Smooth muscle cell (in vitro differentiated cells): ENCODE data around the gene CGB2. TPM values are rescaled to one million over a fixed set of nuclear protein-coding genes. Genes with fewer than 3 reads are reported as not detected.

Experiments
- DNase-seq: peaks from one replicate; lab custom pipeline; 2025; ENCODE audit not compliant: unreplicated experiment; lab: John Stamatoyannopoulos, UW
- H2AFZ ChIP-seq: fragments of 200-600 bp; sonication (generic); 2 replicates; pipeline ENCODE4 v1.6.0; 2016; ENCODE audit warnings: antibody characterized with exemption, low read depth, mild to moderate bottlenecking
- H3F3A ChIP-seq: fragments of 200-600 bp; sonication (generic); 2 replicates; pipeline ENCODE4 v1.6.0; 2017; ENCODE audit warnings: antibody characterized with exemption, low read depth
- H3K27ac ChIP-seq: fragments of 200-600 bp; sonication (generic); 2 replicates; pipeline ENCODE4 v1.5.1; 2016; ENCODE audit warnings: low read depth, mild to moderate bottlenecking
- H3K27me3 ChIP-seq: fragments of 200-600 bp; sonication (generic); 2 replicates; pipeline ENCODE4 v1.6.1; 2016; ENCODE audit warnings: low read depth, mild to moderate bottlenecking
- H3K36me3 ChIP-seq: fragments of 200-600 bp; sonication (generic); 2 replicates; pipeline ENCODE4 v1.5.1; 2016; ENCODE audit warnings: low read depth
- H3K4me1 ChIP-seq: fragments of 200-600 bp; sonication (generic); 2 replicates; pipeline ENCODE4 v1.5.1; 2016; ENCODE audit warnings: low read depth
- H3K4me2 ChIP-seq: fragments of 200-600 bp; sonication (generic); 2 replicates; pipeline ENCODE4 v1.6.0; 2016; ENCODE audit warnings: mild to moderate bottlenecking
- H3K4me3 ChIP-seq: fragments of 200-600 bp; sonication (generic); 2 replicates; pipeline ENCODE4 v1.5.1; 2016; ENCODE audit warnings: mild to moderate bottlenecking
- H3K79me2 ChIP-seq: fragments of 200-600 bp; sonication (generic); 2 replicates; pipeline ENCODE4 v1.6.0; 2016; ENCODE audit warnings: low read depth, mild to moderate bottlenecking
- H3K9ac ChIP-seq: fragments of 200-600 bp; sonication (generic); 2 replicates; pipeline ENCODE4 v1.6.0; 2016; ENCODE audit warnings: low read depth
- H3K9me3 ChIP-seq: fragments of 200-600 bp; sonication (generic); replicated peaks from 2 replicates; pipeline ENCODE4 v1.5.1; 2016; ENCODE audit warnings: low read depth
- H4K20me1 ChIP-seq: fragments of 200-600 bp; sonication (generic); 2 replicates; pipeline ENCODE4 v1.6.0; 2016; ENCODE audit warnings: low read depth
- WGBS: methylation state at CpG from one replicate; pipeline ENCODE4 v1.1.7; 2016; ENCODE audit warnings: low lambda C conversion rate; 5-methylcytosine and 5-hydroxymethylcytosine counted together
- polyA plus RNA-seq: library from polyadenylated mRNA; unstranded; fragments of >200 nt; fragmentation: Nextera tagmentation; extraction: Ambion mirVana; gene quantifications from 2 replicates; pipeline ENCODE4 v1.2.1, GENCODE V29; 2016
- total RNA-seq: library from RNA; depleted of rRNA; stranded (reverse); fragments of >200 nt; gene quantifications from 2 replicates; pipeline ENCODE4 v1.2.3, GENCODE V29; 2014
- TF ChIP-seq, protein P1 (sequence below): fragments of 200-600 bp; sonication (generic); IDR thresholded peaks from 2 replicates; pipeline ENCODE4 v1.5.1; 2017; ENCODE audit warnings: borderline replicate concordance, mild to moderate bottlenecking, antibody characterized with exemption; ENCODE audit not compliant: insufficient read depth, poor library complexity, severe bottlenecking

Gene CGB2
- total and polyA plus RNA-seq, 2 experiments from 2014 or later = not detected

DNA sequence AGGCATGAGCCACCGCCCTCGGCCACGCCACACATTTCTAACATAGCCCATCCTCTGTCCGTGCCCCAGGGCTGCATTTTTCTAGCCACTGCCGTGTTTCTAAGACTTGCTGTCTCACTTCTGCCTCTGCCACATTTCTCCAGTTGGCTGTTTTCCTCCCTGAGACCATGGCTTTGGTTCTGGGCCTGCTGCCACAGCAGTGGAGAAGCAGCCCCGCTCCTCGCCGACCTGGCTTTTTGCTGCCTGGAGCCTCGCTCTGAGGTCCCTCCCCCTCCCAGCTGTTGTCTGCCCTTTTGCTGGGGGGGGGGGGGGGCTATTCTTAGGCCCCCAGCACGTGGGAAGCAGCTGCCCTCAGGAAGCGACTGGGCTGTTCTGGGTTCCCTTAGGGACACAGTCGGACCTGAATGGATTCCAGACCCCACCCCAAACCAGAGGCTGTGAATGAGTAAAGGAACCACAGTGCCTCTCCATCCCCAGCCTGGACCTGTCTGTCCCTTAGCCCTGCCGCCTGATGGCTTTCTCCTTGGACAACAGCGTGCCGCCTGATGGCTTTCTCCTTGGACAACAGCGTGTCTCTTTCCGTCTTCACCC is 41.9 kb upstream of the CGB2 start:
- no peak overlapping the region for H3K4me3 ChIP-seq
- no peak overlapping the region for H3K9ac ChIP-seq
- peak overlapping the region; percentile 37 for H3K27ac ChIP-seq
- no peak overlapping the region for H3K4me2 ChIP-seq
- no peaks in the 10 kb centered on the region for H3K36me3 ChIP-seq
- H3K79me2 ChIP-seq = peaks cover 46% of the 10 kb centered on the region
- H2AFZ ChIP-seq = no peak overlapping the region
- WGBS = 89% methylated on average over 17 of the region's 17 CpGs
- no peaks in the 10 kb centered on the region for H3K9me3 ChIP-seq
- no peaks in the 10 kb centered on the region for H3K27me3 ChIP-seq
- no peaks in the 10 kb centered on the region for H3F3A ChIP-seq
- peaks cover 16% of the 10 kb centered on the region for H3K4me1 ChIP-seq
- peaks cover 49% of the 10 kb centered on the region for H4K20me1 ChIP-seq
- TF ChIP-seq, protein P1, sequence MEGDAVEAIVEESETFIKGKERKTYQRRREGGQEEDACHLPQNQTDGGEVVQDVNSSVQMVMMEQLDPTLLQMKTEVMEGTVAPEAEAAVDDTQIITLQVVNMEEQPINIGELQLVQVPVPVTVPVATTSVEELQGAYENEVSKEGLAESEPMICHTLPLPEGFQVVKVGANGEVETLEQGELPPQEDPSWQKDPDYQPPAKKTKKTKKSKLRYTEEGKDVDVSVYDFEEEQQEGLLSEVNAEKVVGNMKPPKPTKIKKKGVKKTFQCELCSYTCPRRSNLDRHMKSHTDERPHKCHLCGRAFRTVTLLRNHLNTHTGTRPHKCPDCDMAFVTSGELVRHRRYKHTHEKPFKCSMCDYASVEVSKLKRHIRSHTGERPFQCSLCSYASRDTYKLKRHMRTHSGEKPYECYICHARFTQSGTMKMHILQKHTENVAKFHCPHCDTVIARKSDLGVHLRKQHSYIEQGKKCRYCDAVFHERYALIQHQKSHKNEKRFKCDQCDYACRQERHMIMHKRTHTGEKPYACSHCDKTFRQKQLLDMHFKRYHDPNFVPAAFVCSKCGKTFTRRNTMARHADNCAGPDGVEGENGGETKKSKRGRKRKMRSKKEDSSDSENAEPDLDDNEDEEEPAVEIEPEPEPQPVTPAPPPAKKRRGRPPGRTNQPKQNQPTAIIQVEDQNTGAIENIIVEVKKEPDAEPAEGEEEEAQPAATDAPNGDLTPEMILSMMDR = no peak
- DNase-seq = no peak

GRCh38 chr19:48990400-48990799 is 41.3 kb upstream of the CGB2 start:
- WGBS = 84% methylated on average over 4 of the region's 4 CpGs
- Histone ChIP-seq H3K79me2 (peaks cover 52% of the 10 kb centered on the region), H3K4me3 (no peak overlapping the region), H4K20me1 (peaks cover 46% of the 10 kb centered on the region), H3K27ac (peak overlapping the region; percentile 37), H3K4me2 (peak overlapping the region; percentile 26), H3K9ac (no peak overlapping the region), H3K27me3 (no peaks in the 10 kb centered on the region), H3K36me3 (no peaks in the 10 kb centered on the region), H3K9me3 (no peaks in the 10 kb centered on the region), H3K4me1 (peaks cover 16% of the 10 kb centered on the region), H3F3A (no peaks in the 10 kb centered on the region), H2AFZ (no peak overlapping the region)
- no peak for DNase-seq
- TF ChIP-seq, protein P1 = no peak

DNA sequence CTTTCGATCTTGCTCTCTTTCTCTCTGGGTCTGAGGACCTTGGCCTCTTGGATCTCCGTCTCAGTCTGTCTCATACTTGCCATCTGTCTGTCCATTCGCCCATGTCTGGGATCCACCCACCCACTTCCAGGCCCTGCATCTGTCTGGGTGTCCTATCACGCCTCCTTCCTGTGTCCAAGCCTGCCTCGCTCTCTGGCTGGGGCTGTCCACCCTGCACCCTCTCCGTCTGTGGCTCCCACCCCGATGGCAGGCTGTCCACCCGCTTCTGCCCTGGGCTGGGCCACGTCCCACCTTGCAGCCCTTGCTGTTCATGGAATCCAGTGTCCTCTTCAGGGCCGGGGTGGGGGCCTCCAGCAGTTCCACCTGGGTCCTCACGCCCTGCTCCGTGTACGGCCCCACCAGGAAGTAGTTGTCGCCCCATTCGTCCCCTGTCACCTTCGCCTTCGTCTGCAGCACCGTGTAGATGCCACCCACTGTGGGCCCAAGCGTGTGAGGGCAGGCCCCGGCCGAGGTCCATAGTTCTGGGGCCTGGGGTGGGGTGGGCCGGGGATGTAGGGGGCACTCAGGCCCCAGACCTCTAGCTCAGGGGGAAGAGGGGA is 40.6 kb upstream of the CGB2 start:
- WGBS = 92% methylated on average over 21 of the region's 22 CpGs

More for the DNA sequence above, 40.6 kb upstream of the CGB2 start:
- Histone ChIP-seq H3K36me3 (no peaks in the 10 kb centered on the region), H4K20me1 (peaks cover 41% of the 10 kb centered on the region), H3K4me1 (peaks cover 16% of the 10 kb centered on the region), H3K9ac (peak overlapping the region; percentile 84), H3K79me2 (peaks cover 60% of the 10 kb centered on the region), H3F3A (no peaks in the 10 kb centered on the region), H3K27ac (peak overlapping the region; percentile 82), H3K27me3 (no peaks in the 10 kb centered on the region), H2AFZ (no peak overlapping the region), H3K9me3 (no peaks in the 10 kb centered on the region), H3K4me2 (peak overlapping the region; percentile 92), H3K4me3 (peak overlapping the region; percentile 86)
- TF ChIP-seq, protein P1 = no peak
- no peak for DNase-seq
